ENCODE measurements around the gene OR11H1.
"Not testable (repeated sequence)": the region's sequence is repeated elsewhere in the genome, so short reads cannot be mapped to it uniquely, and the experiment has no call there.

The OR11H1 gene, protein sequence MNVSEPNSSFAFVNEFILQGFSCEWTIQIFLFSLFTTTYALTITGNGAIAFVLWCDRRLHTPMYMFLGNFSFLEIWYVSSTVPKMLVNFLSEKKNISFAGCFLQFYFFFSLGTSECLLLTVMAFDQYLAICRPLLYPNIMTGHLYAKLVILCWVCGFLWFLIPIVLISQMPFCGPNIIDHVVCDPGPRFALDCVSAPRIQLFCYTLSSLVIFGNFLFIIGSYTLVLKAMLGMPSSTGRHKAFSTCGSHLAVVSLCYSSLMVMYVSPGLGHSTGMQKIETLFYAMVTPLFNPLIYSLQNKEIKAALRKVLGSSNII

DNA sequence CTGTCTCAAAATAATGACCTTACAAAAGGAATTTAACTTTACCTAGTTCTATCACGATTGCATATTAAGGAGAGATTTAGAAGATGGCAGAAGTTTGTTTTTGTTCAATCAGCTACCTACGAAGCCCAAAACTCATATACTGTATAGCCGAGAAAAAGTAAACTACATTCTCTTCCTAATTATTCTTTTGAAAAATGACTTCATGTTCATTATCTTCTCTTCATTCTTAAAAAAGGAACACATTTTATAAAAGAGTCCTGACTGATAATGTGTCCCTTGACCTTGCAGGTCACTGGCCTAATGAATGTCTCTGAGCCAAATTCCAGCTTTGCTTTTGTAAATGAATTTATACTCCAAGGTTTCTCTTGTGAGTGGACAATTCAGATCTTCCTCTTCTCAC, at the start of gene OR11H1:
Gene OR11H1 (plus strand): TSS at position 301 of the 400 bp plus-strand sequence. CDS start 0 bp downstream, at position 301.
- not testable (repeated sequence) for DNase-seq (ENCODE audit: low read depth in 2 of 2)

DNA sequence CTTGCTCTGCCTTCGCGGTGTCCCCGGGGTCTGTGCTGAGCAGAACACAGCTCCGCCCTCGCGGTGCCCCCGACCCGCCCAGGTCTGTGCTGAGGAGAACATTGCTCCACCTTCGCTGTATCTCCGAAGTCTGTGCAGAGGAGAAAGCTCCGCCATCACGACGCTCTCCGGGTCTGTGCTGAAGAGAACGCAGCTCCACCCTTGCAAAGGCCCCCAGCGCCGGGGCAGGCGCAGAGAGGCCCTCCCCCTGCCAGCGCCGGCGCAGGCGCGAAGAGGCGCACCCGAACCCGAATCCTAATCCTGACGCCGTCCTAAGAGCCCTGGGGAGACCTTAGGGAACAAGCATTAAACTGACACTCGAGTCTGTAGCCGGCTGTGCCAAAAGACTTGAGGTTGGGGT, 18.0 kb upstream of the OR11H1 start:
- not testable (repeated sequence) for DNase-seq (ENCODE audit: low read depth in 2 of 2)

DNA sequence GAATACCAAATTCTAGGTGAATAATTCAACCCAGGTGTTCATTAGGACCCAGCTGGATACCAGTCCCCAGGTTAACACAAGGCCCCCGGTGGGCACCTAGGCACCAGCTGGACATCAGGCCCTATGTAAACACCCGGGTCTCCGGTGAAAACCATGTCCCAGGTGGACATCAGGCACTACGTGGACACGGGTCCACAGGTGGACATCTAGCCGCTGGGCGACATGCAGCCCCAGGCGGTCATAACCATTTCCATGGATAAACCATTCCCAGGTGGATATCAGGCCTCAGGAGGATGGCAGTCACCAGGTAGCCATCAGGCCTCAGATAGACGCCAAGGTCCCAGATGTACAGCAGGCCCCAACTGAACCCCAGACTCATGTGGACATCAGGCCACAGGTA, 12.1 kb upstream of the OR11H1 start:
- not testable (repeated sequence) for DNase-seq (ENCODE audit: low read depth in 2 of 2)

DNA sequence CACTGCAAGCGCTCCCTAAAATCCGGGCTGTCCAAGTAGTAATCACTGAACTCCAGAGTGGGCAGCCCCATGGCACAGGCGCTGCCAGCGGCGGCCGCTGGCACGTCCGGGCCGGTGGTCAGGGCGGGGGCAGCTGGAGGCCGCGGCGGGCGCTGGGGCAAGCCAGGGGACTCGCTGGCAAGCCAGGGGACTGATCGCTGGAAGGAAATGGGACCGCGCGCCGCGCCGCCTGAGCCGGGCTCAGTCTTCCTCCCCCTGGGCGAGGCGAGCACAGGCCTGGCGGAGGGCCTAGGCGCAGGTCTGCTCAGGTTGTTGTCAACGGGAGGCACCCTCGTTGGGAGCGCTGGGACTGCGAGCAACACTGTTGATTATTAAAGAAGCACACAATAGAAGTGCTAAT, 25.8 kb downstream of the OR11H1 start:
- DNase-seq (ENCODE audit: low read depth in 2 of 2): not testable (repeated sequence)

DNA sequence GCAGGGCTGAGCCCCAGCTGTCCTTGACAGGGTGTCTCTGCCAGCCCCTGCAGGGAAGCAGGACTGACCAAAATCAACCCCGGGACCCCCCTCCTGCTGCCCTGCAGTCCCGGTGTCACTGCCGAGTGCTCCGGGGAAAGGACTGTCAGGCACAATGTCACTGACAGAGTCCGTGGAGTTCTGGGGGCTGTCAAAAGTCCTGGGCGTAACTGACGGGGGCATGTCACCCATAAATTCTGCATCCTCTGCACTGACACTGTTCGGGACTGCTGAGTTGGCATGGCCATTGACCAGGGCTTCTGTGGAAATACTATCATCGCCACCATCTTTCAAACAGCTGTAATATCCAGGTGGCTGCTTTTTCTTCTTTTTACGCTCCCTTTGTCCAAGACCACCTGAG, 35.5 kb downstream of the OR11H1 start:
- DNase-seq (ENCODE audit: low read depth in 2 of 2): not testable (repeated sequence)

DNA sequence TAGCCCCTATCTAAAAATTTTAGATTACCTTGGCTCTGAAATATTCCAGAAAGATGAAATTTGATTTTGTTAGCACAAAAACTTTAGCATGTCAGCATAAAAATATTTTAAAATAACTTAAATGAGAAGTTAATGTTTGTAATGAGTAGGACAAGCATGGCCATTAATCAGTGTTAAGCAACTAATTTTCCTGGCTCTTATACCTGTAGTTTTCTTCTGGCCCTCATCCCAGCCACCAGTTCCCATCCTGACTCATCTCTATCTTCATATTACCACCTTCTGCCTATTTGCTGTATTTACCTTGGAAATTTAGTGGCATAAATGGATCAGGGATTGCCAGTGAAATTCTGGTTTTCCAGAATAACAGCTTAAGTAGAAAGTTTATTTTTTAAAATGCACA, 37.1 kb downstream of the OR11H1 start:
- not testable (repeated sequence) for DNase-seq (ENCODE audit: low read depth in 2 of 2)

All from stimulated activated CD4-positive, alpha-beta T cell treated with anti-CD3 and anti-CD28 coated beads, Interleukin-1b, Interleukin-23, amount 100 ng/mL, for 4 hours (primary cell).